Dedifferentiated amniotic fluid mesenchymal stem cell (primary cell): ENCODE data around the gene PRKCA.

Source experiments
- DNase-seq: peaks from one replicate; pipeline ENCODE4 v3.0.0-alpha.2; 2016; ENCODE audit errors: extremely low spot score

PRKCA gene

DNA sequence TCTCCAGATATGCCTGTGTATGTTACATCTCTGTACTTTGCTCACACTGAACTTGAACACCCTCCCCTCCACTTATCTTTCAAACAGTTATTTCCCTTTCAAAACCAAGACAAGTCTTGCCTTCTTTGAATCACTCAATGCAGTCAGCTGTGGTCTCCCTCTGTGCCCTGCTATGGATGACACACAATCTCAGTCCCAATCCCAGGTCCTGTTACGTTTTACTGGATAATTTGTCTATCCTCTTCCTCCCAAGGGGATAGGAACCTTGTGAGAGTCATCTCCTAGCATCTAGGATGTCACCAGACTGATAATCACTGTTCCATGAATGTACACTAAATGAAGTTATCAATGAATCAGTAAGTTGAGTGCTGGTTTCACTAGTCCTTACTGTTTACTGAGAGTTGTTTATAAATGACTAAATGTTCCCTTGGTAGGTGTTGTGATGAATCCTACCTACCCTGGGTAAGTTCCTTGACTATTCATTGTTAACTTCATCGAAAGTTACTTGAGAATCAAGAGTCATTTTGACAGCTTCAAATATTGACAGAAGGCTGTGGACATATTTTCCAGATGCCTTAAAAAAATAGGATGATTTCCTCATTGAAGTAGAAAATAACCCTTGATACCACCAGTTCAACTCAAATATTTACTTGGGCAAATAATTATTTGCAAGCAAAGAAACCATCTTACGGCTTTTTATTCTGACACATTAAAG lies 244.9 kb downstream of the PRKCA start:
- no peak for DNase-seq

DNA sequence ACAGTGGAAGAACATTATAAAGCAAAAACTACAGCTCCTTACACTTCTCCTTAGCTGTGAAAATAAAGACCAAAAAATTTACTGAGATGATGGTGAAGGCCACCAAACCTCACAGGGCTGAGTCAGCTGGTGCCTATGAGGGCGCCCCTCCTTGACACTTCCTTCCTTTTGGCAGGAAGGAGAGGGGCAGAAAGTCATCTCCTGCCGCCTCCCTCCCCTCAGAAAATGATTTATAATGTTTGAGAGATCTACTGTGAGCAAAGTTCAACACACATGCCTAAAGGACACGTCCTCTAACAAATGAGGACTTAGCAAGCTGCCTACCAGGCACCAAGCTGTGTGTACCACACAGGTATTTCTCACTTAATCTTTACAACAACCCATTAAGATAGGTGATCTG lies 245.7 kb downstream of the PRKCA start:
- DNase-seq = no peak

DNA sequence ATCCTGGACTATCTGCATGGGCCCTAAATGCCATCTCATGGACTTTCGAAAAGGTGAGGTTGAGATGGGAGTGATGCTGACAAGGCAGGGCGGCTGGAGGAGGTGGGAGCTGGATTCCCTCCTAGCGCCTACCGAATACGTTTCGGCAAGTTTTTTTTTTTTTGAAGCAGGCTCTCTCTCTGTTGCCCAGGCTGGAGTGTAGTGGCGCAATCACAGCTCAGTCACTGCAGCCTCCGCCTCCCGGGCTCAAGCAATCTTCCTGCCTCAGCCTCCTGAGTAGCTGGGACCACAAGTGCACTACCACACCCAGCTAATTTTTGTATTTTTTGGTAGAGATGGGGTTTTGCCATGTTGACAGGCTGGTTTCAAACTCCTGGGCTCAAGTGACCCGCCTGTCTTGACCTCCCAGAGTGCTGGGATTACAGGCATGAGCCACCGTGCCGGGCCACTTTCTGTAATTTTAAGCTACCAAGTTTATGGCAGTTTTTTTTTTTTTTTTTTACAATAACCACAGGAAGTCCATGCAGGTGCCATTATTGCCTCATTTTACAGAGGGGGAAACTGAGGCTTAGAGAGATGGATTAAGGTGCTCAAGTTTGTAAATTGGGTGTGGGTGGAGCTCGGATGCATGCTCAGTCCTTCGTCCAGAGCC lies 246.4 kb downstream of the PRKCA start:
- DNase-seq = no peak

DNA sequence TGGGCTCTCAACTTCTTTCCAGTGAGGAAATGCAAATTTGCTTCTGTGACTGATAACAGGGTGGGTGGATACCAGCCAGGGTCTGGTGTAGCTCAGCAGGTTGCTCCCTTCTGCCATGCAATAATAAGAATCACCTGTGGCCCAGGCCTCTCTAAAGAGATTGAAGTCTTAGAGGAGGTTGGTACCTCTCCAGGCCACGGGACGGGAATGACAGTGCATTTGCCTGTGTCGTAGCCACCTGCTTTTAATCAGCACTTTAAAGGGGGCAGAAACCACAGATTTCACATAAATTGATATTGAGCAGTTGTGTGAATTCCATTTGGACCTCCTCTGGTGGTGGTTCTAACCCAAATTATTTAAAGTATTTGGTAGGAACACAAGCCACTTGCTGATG lies 246.9 kb downstream of the PRKCA start:
- peak; percentile 53 for DNase-seq

DNA sequence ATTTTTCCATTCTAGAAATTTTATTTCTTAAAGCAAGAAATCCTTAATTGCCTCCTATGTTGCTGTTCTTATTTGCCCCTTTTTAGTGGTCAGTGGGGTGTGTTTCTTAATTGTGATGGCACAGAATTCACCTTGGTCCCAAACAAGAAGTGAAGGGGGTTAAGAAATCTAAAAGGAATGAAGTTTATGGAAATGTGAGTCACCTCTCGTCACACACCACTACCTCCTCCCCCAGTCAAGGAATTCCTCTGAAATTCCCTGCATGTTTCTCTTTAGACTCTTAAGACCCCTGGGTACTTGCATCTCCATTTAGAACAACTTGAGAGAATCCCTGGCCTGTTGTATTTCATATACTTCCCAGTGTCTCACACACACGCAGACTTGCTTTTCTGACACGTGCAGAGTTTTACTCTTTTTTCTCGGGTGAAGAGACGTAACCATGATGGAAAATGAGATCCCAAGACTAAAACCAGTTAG lies 247.4 kb downstream of the PRKCA start:
- DNase-seq = peak; percentile 71

DNA sequence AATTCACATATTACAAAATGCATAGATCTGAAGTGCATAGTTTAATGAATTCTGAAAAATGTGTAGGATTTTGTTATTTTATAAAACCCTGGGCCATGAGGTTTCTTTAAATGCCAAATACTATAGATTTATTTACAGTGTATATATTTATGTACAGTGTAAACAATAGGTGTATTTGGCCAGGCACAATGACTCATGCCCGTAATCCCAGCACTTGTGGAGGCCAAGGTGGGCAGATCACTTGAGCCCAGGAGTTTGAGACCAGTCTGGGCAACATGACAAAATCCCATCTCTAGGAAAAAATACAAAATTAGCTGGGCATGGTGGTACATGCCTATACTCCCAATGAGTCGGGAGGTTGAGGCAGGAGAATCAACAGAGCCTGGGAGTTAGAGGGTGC lies 249.4 kb downstream of the PRKCA start:
- DNase-seq = no peak

DNA sequence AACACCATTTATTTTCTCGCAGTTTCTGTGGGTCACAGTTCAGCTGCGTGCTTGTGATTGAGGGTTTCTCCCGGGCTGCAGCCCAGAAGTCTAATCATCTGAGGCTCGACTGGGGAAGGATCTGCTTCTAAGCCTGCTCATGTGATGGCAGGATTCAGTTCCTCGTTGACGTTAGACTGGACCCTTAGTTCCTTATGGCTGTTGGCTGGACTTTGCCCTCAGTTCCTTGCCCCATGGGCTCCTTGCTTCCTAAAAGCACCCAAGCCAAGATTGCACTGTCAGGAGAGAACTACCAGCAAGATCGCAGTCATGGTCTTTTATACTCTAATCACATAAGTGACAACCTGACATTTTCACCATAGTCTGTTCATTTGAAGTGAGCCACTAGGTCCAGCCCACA lies 250.0 kb downstream of the PRKCA start:
- no peak for DNase-seq

DNA sequence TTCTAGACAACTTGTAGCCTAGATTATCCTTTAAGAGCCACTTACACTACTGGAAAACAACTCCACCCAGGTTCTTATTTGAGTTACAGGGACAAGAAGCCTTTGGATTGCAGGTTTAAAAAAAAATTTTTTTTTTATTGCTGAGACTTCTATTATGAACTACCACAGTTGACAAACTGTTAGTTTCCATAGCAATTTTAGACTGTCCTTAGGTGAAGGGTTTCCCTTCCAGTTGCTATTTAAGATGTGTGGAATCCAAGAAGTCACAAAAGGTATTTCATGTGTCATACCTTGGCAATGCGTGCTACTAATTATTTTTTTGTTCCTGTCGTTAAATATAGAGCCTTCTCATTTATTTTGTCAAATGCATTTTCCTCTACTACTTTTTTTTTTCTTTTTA lies 253.2 kb downstream of the PRKCA start:
- no peak for DNase-seq

DNA sequence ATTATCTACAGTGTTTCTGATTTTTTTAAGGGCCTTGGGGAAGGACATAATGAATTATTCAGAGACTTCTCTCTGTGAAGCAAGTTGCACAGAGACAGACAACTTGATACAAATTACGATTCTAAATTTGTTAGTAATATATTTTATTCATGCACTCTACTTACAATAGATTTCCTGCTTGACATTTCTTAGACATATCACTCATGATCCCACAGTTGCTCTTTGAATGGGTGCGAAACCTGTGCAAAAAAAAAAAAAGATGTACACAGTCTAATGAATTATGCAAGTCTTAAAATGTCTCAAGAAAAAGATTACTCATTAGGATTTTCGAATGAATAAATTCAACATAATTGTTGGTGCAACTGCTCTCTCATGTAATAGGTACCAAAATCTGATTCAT lies 254.8 kb downstream of the PRKCA start:
- DNase-seq = no peak

DNA sequence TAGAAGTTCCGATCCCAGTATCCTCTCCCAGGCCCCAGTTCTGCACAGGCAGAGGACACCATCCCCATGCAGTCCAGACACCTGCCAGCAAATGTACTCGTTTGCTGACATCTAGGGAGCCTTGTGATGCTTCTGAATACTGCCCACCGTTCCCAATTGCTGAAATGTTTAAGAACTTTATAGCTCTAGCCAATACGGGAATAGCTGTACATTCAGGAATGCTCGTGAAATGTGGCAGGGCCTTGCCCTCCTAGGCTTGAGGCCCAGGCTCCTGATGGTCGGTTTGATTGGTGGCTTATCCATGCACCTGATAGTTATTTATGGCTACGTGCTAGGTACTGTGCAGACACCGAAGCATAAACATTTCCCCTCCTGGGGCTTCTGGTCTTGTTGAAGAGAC lies 255.5 kb downstream of the PRKCA start:
- DNase-seq = no peak

DNA sequence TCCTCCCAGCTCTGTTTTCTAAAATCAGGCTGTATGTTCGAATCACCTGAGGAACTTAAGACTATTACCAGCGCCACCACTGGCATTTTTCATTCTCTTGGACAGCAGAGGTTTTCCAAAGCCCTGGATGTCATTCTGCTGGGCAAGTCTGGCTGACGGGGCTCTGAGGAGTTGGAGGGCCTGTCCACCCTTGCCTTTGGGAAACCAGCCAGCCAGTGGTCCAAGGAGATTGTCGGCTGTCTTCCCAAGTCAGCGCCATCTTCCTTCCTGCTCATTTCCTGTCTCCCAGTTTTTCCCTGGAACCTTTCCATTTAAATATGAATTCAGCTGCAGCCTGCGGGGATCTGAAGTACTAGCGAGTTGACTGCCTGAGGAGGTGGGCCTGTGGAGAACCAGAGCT lies 258.3 kb downstream of the PRKCA start:
- no peak for DNase-seq

DNA sequence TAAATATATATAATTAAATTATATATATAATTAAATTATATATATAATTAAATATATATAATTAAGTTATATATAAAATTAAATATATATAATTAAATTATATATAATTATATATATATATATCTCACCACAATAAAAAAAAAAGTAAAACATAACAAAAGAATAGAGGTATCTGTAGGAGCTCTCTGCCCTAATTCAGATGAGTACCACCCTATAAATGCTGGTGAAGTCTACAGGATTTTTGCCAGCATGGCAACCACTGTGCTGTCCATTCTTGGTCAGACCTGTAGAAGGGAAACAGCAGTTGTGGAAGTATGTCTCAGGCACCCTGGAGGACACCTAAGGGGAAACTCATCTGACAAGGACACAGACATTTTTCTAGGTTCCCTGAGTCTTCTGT lies 259.7 kb downstream of the PRKCA start:
- DNase-seq = no peak

DNA sequence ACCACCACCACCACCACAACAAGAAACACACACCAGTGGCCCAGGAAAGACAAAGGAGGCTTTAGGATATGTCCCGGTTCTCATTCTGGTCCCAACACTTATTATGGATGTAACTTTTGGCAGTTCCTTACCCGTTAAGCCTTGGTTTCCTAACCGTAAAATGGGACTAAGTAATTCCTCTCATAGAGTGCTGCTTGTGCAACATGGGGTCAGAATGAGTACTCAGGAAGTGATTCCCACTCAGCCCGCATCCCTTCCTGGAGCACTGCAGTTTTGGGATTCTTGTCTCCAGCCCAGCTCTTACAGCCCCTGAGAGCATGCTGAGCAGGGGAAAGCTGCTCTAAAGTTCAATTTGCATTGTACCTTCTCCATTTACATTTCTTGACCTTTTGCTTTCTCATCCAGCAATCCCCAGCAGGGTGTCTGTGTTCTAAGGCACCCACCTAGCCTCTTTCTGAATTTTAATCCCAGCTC lies 262.6 kb downstream of the PRKCA start:
- no peak for DNase-seq

DNA sequence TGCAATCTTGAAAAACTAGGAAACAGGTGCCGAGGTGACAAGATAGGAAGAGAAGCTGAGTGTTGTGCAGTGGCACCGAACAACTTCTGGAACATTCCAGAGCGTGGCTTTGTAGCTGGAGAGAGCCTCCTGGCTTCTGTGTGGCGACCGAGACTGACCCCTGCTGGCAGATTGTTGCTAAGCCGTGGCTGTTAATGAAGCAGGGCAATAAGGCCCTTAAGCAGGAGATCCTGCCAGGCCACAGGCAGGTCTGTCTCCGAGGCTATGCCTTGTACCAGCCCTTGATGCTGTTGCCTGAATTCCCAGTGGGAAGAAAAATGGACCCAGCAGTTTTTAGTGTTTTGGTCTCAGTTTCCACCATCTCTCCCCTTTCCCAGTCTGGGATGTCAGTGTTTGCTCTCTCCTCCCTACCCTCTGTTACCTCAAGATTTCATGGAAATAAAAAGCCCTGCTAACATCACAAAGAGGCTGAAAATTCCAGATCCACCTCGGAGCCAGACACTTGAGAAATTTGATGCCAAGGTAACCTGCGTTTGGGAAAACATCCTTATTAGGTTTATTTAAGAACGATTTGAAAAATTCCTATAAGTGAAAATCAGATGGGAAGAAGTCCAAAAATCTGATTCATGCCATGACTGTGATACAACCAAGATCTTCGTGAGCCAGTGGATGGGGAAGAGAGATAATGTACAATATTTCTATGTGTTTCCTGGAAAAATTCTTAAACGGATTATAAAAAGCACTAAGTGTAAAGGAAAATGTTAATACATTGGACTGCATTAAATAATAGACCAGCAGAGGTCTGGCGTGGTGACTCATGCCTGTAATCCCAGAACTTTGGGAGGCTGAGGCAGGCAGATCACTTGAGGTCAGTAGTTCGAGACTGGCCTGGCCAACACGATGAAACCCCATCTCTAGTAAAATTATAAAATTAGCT lies 265.1 kb downstream of the PRKCA start:
- DNase-seq = peak; percentile 69

DNA sequence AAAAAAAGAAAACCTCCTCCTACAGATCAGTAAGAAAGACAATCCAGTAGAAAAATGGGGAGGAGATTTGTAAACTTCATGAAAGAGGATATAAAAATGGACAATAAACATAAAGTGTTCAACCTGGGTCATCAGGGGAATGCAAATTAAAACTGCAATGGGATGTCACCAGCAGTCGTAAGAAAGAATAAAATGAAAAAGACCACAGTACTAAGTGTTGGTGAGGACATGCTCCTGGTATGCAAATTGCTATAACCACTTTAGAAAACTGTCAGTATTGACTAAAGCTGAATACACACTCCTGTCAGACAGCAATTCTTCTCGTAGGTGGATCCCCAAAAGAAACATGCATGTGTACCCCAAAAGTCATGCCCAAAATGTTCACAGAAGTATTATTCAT lies 267.2 kb downstream of the PRKCA start:
- no peak for DNase-seq

DNA sequence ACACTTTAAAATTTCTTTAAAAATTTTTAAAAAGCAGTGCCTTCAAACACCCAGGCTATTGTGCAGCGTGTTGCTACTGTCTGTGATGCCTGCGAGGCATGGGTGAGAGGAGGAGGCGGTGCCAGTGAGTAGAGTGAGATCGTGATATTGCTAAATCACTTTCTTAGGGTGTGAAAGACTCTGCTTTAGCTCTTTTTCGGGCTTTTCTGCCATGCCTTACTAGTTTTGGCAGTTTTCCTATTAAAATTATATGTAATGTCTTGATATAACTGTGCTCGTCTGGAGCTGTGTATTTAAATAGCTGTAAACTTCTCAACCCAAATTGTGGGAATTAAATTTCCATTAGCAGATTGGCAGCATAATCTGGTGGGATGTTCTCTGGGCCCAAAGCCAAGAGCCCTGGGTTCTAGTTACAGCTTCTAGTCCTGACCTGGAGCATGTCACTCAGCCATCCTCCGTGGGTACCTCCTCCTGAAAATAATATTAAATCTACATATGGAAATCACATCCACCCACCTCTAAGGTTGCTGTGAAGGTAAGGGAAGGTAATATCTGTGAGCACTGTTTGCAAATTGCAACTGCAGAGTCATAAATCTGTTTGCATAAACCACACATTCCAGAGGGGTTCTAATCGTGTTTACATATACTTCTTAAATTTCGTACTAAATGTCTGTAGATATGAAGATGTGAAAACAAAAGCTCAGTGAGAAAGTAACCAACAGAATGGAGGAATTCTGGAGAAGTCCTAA lies 268.2 kb downstream of the PRKCA start:
- DNase-seq = no peak

DNA sequence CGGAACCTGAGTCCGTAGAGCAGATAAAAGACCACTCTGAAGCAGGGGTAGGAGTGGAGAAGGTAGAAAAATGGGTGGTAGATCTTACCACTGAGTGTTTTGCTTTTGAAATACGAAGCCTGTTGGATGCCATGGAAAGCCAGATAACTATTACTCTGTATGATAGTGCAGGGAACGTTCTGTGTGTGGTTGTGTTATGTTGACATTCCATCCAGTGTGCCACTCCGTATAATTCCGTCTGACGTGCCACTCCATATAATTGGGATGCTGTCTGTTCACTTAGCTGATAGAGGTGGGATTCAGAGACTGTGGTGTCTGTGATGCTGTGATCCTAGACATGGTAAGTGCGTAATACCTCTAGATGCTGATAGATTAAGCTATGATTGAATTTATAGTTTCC lies 269.3 kb downstream of the PRKCA start:
- no peak for DNase-seq

DNA sequence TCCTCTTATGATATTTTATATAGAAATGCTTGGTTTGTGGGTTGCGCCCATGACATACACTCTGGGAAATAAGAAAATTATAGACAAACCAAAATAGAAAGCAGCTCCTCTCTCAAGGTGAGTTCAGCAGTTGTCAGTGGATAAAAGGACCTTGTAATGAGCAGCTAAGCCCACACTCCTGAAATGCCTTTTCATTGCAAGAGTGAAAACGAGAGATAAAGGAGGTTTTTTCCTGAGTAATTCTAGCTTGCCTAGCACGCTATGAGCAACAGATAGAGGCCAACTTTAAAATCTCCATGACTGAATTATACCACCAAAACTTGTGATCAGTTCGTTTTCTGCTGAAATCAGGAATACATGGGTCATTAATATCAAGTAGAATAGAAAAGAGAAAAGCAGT lies 270.7 kb downstream of the PRKCA start:
- no peak for DNase-seq

DNA sequence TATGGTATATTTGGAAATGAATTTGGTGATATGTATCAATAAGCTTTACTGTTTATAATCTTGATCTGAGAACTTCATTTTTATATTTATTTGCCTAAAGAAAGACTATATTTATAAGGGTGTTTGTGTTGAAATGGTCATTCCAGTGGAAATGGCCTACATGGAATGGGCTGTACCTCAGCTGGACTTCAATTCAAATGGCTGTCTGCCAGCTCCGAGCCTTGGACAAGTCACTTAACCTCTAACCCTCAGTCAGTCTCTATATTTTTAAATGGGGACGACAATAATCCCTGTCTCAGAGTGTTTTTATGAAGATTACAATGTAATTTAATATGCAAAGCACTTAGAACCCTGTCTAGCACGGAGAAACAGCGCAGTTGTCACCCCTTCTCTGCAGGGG lies 271.7 kb downstream of the PRKCA start:
- DNase-seq = no peak

DNA sequence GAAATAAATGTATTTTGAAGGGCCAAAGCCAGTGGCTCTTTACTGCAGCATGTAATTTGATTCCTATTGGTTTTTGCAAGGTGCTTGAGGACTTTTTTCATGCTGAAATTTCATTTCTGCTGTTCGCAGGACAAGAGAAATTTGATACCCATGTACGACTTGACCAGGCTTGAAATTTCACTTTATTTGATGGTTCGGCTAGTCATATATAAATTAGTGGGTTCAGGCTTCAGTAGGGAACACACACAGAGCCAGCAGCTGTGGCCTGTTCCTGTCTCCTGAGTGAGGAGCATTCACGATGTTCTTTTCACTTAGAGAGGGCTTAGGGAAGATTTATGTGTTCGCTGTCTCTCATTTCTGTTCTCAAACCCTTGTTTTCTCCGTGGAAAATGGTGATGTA lies 274.1 kb downstream of the PRKCA start:
- no peak for DNase-seq

DNA sequence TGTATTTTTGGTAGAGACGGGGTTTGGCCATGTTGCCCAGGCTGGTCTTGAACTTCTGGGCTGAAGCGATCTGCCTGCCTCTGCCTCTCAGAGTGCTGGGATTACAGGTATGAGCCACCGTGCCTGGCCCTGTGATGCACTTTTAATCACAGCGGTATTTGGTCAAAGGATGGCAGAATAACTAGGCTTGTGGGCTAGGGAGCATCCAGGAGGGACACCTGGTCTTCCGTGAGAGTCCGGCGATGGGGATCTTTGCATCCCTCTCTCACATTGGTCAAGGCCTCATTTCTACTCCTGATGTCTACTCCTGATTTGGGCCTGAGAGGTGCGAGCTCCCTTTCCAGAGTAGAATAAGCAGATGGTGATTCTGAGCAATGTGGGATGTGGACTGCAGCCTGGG lies 274.6 kb downstream of the PRKCA start:
- DNase-seq = no peak
